ENCODE data around the gene AP3M1. TPM values are rescaled to one million over a fixed set of nuclear protein-coding genes. Genes with fewer than 3 reads are reported as not detected.

AP3M1 gene
- total RNA-seq, 1 donor from 2014 or later: 48.0 TPM

GRCh38 chr10:74121368-74121767 is 29.3 kb downstream of the AP3M1 start:
- TF ChIP-seq CTCF (conservative IDR thresholded peaks at IDR 0.05): no peak
- Mint-ChIP-seq H3K4me3 (no peak overlapping the region), H3K27me3 (no peaks in the 10 kb centered on the region), H3K36me3 (peaks cover 34% of the 10 kb centered on the region), H3K27ac (no peak overlapping the region), H3K9me3 (no peaks in the 10 kb centered on the region), H3K4me1 (ENCODE audit: unreplicated experiment) (peaks cover 17% of the 10 kb centered on the region)
- DNase-seq (ENCODE audit: extremely low spot score, unreplicated experiment): no peak

- peaks cover 17% of the 10 kb centered on the region for H3K4me1 Mint-ChIP-seq (ENCODE audit: unreplicated experiment)
- no peaks in the 10 kb centered on the region for H3K27me3 Mint-ChIP-seq
- no peak for TF ChIP-seq CTCF (conservative IDR thresholded peaks at IDR 0.05)
- H3K27ac Mint-ChIP-seq: no peak overlapping the region
- H3K4me3 Mint-ChIP-seq: no peak overlapping the region
- H3K36me3 Mint-ChIP-seq: peaks cover 34% of the 10 kb centered on the region
- DNase-seq (ENCODE audit: extremely low spot score, unreplicated experiment): no peak
- H3K9me3 Mint-ChIP-seq: no peaks in the 10 kb centered on the region
These were observed 29.7 kb downstream of the AP3M1 start for GRCh38 chr10:74120911-74121310.

- TF ChIP-seq CTCF (conservative IDR thresholded peaks at IDR 0.05): no peak
- Mint-ChIP-seq H3K4me3 (no peak overlapping the region), H3K27me3 (no peaks in the 10 kb centered on the region), H3K36me3 (peaks cover 36% of the 10 kb centered on the region), H3K4me1 (ENCODE audit: unreplicated experiment) (peaks cover 17% of the 10 kb centered on the region), H3K9me3 (no peaks in the 10 kb centered on the region), H3K27ac (peak overlapping the region; percentile 20)
- DNase-seq (ENCODE audit: extremely low spot score, unreplicated experiment): no peak
These were observed 31.8 kb downstream of the AP3M1 start for GRCh38 chr10:74118804-74119203.

GRCh38 chr10:74117738-74118137 is 32.9 kb downstream of the AP3M1 start:
- DNase-seq (ENCODE audit: extremely low spot score, unreplicated experiment): no peak
- Mint-ChIP-seq H3K27me3 (no peaks in the 10 kb centered on the region), H3K4me3 (no peak overlapping the region), H3K4me1 (ENCODE audit: unreplicated experiment) (peaks cover 17% of the 10 kb centered on the region), H3K36me3 (peaks cover 38% of the 10 kb centered on the region), H3K9me3 (no peaks in the 10 kb centered on the region), H3K27ac (no peak overlapping the region)
- no peak for TF ChIP-seq CTCF (conservative IDR thresholded peaks at IDR 0.05)

GRCh38 chr10:74114041-74114448 is 36.6 kb downstream of the AP3M1 start:
- Mint-ChIP-seq H3K4me1 (ENCODE audit: unreplicated experiment) (peaks cover 8% of the 10 kb centered on the region), H3K27me3 (no peaks in the 10 kb centered on the region), H3K36me3 (peaks cover 48% of the 10 kb centered on the region), H3K27ac (peak overlapping the region; percentile 67), H3K4me3 (no peak overlapping the region), H3K9me3 (no peaks in the 10 kb centered on the region)
- DNase-seq (ENCODE audit: extremely low spot score, unreplicated experiment): no peak
- no peak for TF ChIP-seq CTCF (conservative IDR thresholded peaks at IDR 0.05)

GRCh38 chr10:74113546-74113945 is 37.1 kb downstream of the AP3M1 start:
- H3K36me3 Mint-ChIP-seq: peaks cover 45% of the 10 kb centered on the region
- no peaks in the 10 kb centered on the region for H3K27me3 Mint-ChIP-seq
- no peaks in the 10 kb centered on the region for H3K9me3 Mint-ChIP-seq
- no peak overlapping the region for H3K4me3 Mint-ChIP-seq
- H3K4me1 Mint-ChIP-seq (ENCODE audit: unreplicated experiment): peaks cover 6% of the 10 kb centered on the region
- no peak for TF ChIP-seq CTCF (conservative IDR thresholded peaks at IDR 0.05)
- no peak for DNase-seq (ENCODE audit: extremely low spot score, unreplicated experiment)
- no peak overlapping the region for H3K27ac Mint-ChIP-seq
